Karpas-422 (cell line): Measurements from ENCODE around the gene MAN1A1. TPM values are rescaled to one million over a fixed set of nuclear protein-coding genes. Genes with fewer than 3 reads are reported as not detected.

Source experiments
- DNase-seq: peaks from one replicate; pipeline ENCODE4 v3.0.0-alpha.2; 2015
- H2AFZ ChIP-seq: fragments of 200-600 bp; sonication (generic); 2 replicates; pipeline ENCODE4 v1.6.1; 2014; ENCODE audit warnings: antibody characterized with exemption, low read length, mixed read lengths
- H3K27ac ChIP-seq: fragments of 200-600 bp; sonication (generic); 2 replicates; pipeline ENCODE4 v1.5.1; 2014; ENCODE audit warnings: mild to moderate bottlenecking, low read length, moderate library complexity
- H3K27me3 ChIP-seq: fragments of 200-600 bp; sonication (generic); 2 replicates; pipeline ENCODE4 v1.6.1; 2014; ENCODE audit warnings: low read length, mixed read lengths
- H3K36me3 ChIP-seq: fragments of 200-600 bp; sonication (generic); 2 replicates; pipeline ENCODE4 v1.6.1; 2014; ENCODE audit warnings: low read length, mixed read lengths; ENCODE audit not compliant: insufficient read depth
- H3K4me1 ChIP-seq: fragments of 200-600 bp; sonication (generic); 2 replicates; pipeline ENCODE4 v1.6.1; 2014; ENCODE audit warnings: mild to moderate bottlenecking, low read length, mixed read lengths
- H3K4me2 ChIP-seq: fragments of 200-600 bp; sonication (generic); 2 replicates; pipeline ENCODE4 v1.6.1; 2014; ENCODE audit warnings: low read length, low read depth, mild to moderate bottlenecking; ENCODE audit not compliant: poor library complexity, severe bottlenecking
- H3K4me3 ChIP-seq: fragments of 200-600 bp; sonication (generic); 2 replicates; pipeline ENCODE4 v1.5.1; 2014; ENCODE audit warnings: mild to moderate bottlenecking, antibody characterized with exemption, low read length, mixed read lengths
- H3K79me2 ChIP-seq: fragments of 200-600 bp; sonication (generic); 2 replicates; pipeline ENCODE4 v1.6.1; 2014; ENCODE audit warnings: mild to moderate bottlenecking, low read length, mixed read lengths
- H3K9ac ChIP-seq: fragments of 200-600 bp; sonication (generic); 2 replicates; pipeline ENCODE4 v1.6.0; 2014; ENCODE audit warnings: low read length
- H3K9me2 ChIP-seq: fragments of 200-600 bp; sonication (generic), shearing (Covaris generic); replicated peaks from 2 replicates; pipeline ENCODE4 v1.6.0; 2014; ENCODE audit warnings: mild to moderate bottlenecking, low read length, moderate library complexity; ENCODE audit not compliant: insufficient read depth
- H3K9me3 ChIP-seq: fragments of 300-700, 200-600 bp; sonication (generic); 2 replicates; pipeline ENCODE4 v1.6.1; 2014; ENCODE audit warnings: low read length, mixed read lengths
- H4K20me1 ChIP-seq: fragments of 200-600 bp; sonication (generic); 2 replicates; pipeline ENCODE4 v1.6.1; 2014; ENCODE audit warnings: mild to moderate bottlenecking, antibody characterized with exemption, low read length, low read depth; ENCODE audit not compliant: insufficient read depth
- total RNA-seq: library from RNA; depleted of rRNA; stranded (reverse); fragments of >200 nt; shearing (Covaris generic); gene quantifications from 2 replicates; pipeline ENCODE4 v1.2.3, GENCODE V29; 2014; ENCODE audit warnings: low replicate concordance

The MAN1A1 gene
- total RNA-seq, 1 experiment from 2014 or later: 0.48 TPM

- H4K20me1 ChIP-seq: no peaks in the 10 kb centered on the region
- no peaks in the 10 kb centered on the region for H3K27me3 ChIP-seq
- no peak overlapping the region for H3K4me3 ChIP-seq
- no peaks in the 10 kb centered on the region for H3K36me3 ChIP-seq
- no peak for DNase-seq
- no peak overlapping the region for H3K27ac ChIP-seq
- no peaks in the 10 kb centered on the region for H3K4me1 ChIP-seq
- no peak overlapping the region for H3K4me2 ChIP-seq
- H3K79me2 ChIP-seq: no peaks in the 10 kb centered on the region
- H3K9me2 ChIP-seq: no peaks in the 10 kb centered on the region; the same call in 1 of the 2 replicates
- no peak overlapping the region for H3K9ac ChIP-seq
- no peak overlapping the region for H2AFZ ChIP-seq
- H3K9me3 ChIP-seq: no peaks in the 10 kb centered on the region
Observed at GRCh38 chr6:119368921-119369320, 19.4 kb upstream of the MAN1A1 start.

- Histone ChIP-seq H3K9me3 (no peaks in the 10 kb centered on the region), H3K27ac (no peak overlapping the region), H4K20me1 (no peaks in the 10 kb centered on the region), H3K4me2 (no peak overlapping the region), H3K9me2 (no peaks in the 10 kb centered on the region; the same call in 1 of the 2 replicates), H3K36me3 (no peaks in the 10 kb centered on the region), H3K9ac (no peak overlapping the region), H3K79me2 (no peaks in the 10 kb centered on the region), H2AFZ (no peak overlapping the region), H3K4me1 (no peaks in the 10 kb centered on the region), H3K4me3 (no peak overlapping the region), H3K27me3 (no peaks in the 10 kb centered on the region)
- DNase-seq: no peak
Observed at GRCh38 chr6:119361209-119361608, 11.6 kb upstream of the MAN1A1 start.

- H3K36me3 ChIP-seq: no peaks in the 10 kb centered on the region
- peaks cover under 1% of the 10 kb centered on the region for H3K4me1 ChIP-seq
- no peak overlapping the region for H3K9ac ChIP-seq
- no peaks in the 10 kb centered on the region for H4K20me1 ChIP-seq
- H3K27ac ChIP-seq: no peak overlapping the region
- H3K4me2 ChIP-seq: no peak overlapping the region
- no peak for DNase-seq
- no peaks in the 10 kb centered on the region for H3K27me3 ChIP-seq
- no peak overlapping the region for H3K4me3 ChIP-seq
- H2AFZ ChIP-seq: no peak overlapping the region
- H3K79me2 ChIP-seq: no peaks in the 10 kb centered on the region
- no peaks in the 10 kb centered on the region for H3K9me2 ChIP-seq
- H3K9me3 ChIP-seq: no peaks in the 10 kb centered on the region
Observed at GRCh38 chr6:119360262-119360915, 10.8 kb upstream of the MAN1A1 start.

GRCh38 chr6:119355890-119356289 is 6.3 kb upstream of the MAN1A1 start:
- H3K36me3 ChIP-seq: no peaks in the 10 kb centered on the region
- no peaks in the 10 kb centered on the region for H3K9me3 ChIP-seq
- DNase-seq: no peak
- no peak overlapping the region for H3K9ac ChIP-seq
- H3K79me2 ChIP-seq: no peaks in the 10 kb centered on the region
- peaks cover 5% of the 10 kb centered on the region for H3K4me1 ChIP-seq
- H3K27me3 ChIP-seq: no peaks in the 10 kb centered on the region
- H3K4me3 ChIP-seq: no peak overlapping the region
- no peaks in the 10 kb centered on the region for H3K9me2 ChIP-seq
- no peaks in the 10 kb centered on the region for H4K20me1 ChIP-seq
- H3K27ac ChIP-seq: no peak overlapping the region
- H2AFZ ChIP-seq: no peak overlapping the region
- H3K4me2 ChIP-seq: no peak overlapping the region

GRCh38 chr6:119355157-119355556 is 5.6 kb upstream of the MAN1A1 start:
- Histone ChIP-seq H4K20me1 (no peaks in the 10 kb centered on the region), H3K9me3 (no peaks in the 10 kb centered on the region), H3K4me3 (no peak overlapping the region), H3K79me2 (no peaks in the 10 kb centered on the region), H2AFZ (no peak overlapping the region), H3K4me1 (peaks cover 10% of the 10 kb centered on the region), H3K36me3 (no peaks in the 10 kb centered on the region), H3K27ac (no peak overlapping the region), H3K9ac (no peak overlapping the region), H3K4me2 (no peak overlapping the region), H3K9me2 (no peaks in the 10 kb centered on the region), H3K27me3 (no peaks in the 10 kb centered on the region)
- DNase-seq: no peak

GRCh38 chr6:119353696-119354095 is 4.1 kb upstream of the MAN1A1 start:
- Histone ChIP-seq H3K27me3 (no peaks in the 10 kb centered on the region), H3K9me2 (no peaks in the 10 kb centered on the region), H3K36me3 (no peaks in the 10 kb centered on the region), H4K20me1 (no peaks in the 10 kb centered on the region), H3K9ac (no peak overlapping the region), H3K4me2 (no peak overlapping the region), H3K27ac (no peak overlapping the region), H3K4me3 (no peak overlapping the region), H3K4me1 (peaks cover 22% of the 10 kb centered on the region), H2AFZ (no peak overlapping the region), H3K9me3 (no peaks in the 10 kb centered on the region), H3K79me2 (no peaks in the 10 kb centered on the region)
- no peak for DNase-seq

- H3K9ac ChIP-seq: no peak overlapping the region
- H3K79me2 ChIP-seq: no peaks in the 10 kb centered on the region
- DNase-seq: no peak
- H4K20me1 ChIP-seq: no peaks in the 10 kb centered on the region
- H3K27me3 ChIP-seq: no peaks in the 10 kb centered on the region
- H2AFZ ChIP-seq: no peak overlapping the region
- no peak overlapping the region for H3K27ac ChIP-seq
- H3K4me3 ChIP-seq: no peak overlapping the region
- H3K36me3 ChIP-seq: no peaks in the 10 kb centered on the region
- H3K9me2 ChIP-seq: no peaks in the 10 kb centered on the region
- H3K4me1 ChIP-seq: peaks cover 35% of the 10 kb centered on the region
- H3K9me3 ChIP-seq: no peaks in the 10 kb centered on the region
- H3K4me2 ChIP-seq: no peak overlapping the region
Observed at GRCh38 chr6:119352001-119352400, 2.4 kb upstream of the MAN1A1 start.

GRCh38 chr6:119350952-119351372 is 1.4 kb upstream of the MAN1A1 start:
- H3K27me3 ChIP-seq: no peaks in the 10 kb centered on the region
- H2AFZ ChIP-seq: no peak overlapping the region
- H3K9me3 ChIP-seq: no peaks in the 10 kb centered on the region
- H3K4me2 ChIP-seq: peak overlapping the region; percentile 97
- H3K4me3 ChIP-seq: no peak overlapping the region
- H3K9me2 ChIP-seq: no peaks in the 10 kb centered on the region
- no peaks in the 10 kb centered on the region for H4K20me1 ChIP-seq
- DNase-seq: peak; percentile 55
- peaks cover 35% of the 10 kb centered on the region for H3K4me1 ChIP-seq
- no peaks in the 10 kb centered on the region for H3K36me3 ChIP-seq
- no peaks in the 10 kb centered on the region for H3K79me2 ChIP-seq
- no peak overlapping the region for H3K27ac ChIP-seq
- no peak overlapping the region for H3K9ac ChIP-seq
